ENCODE results near the gene NRG4. TPM values are rescaled to one million over a fixed set of nuclear protein-coding genes. Genes with fewer than 3 reads are reported as not detected.
"Not testable (repeated sequence)": the region's sequence is repeated elsewhere in the genome, so short reads cannot be mapped to it uniquely, and the experiment has no call there.

NRG4 gene
- total and polyA plus RNA-seq, 9 of the 15 experiments (the other 6 are each of a cell fraction or from before 2014, with no cell fraction given), result 0.33 to 2.5 (median 0.76) TPM

DNA sequence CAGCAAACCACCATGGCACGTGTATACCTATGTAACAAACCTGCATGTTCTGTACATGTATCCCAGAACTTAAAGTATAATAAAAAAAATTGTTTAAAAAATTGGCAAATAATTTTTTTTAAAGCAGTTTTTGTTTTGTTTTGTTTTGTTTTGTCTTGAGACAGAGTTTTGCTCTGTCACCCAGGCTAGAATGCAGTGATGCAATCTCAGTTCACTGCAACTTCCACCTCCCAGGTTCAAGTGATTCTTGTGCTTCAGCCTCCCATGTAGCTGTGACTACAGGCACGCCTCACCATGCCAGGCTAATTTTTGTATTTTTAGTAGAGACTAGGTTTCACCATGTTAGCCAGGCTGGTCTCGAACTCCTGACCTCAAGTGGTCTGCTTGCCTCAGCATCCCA lies 27.5 kb downstream of the NRG4 start:
- H3K4me3 ChIP-seq; H3K9me3 ChIP-seq (replicated peaks; ENCODE audit: control insufficient read depth, insufficient read depth, low read depth, low read length); BruUV-seq (replicated peaks); H3K4me2 ChIP-seq (ENCODE audit: insufficient read depth, low read length); H3K4me1 ChIP-seq (replicated peaks in 1 of 2; ENCODE audit: control insufficient read depth in 2 of 2, insufficient read depth in 2 of 2, low read length in 2 of 2); H2AFZ ChIP-seq (ENCODE audit: low read depth, low read length); H3K36me3 ChIP-seq (ENCODE audit: control insufficient read depth, insufficient read depth, low read length); POLR2A ChIA-PET; FAIRE-seq; in situ Hi-C loops (cut with MboI); H3K27me3 ChIP-seq (ENCODE audit: control insufficient read depth in 2 of 2, insufficient read depth in 2 of 2, low read length in 2 of 2); H3K9me1 ChIP-seq (ENCODE audit: control insufficient read depth, insufficient read depth, low read length); intact Hi-C loops (cut with micrococcal nuclease); H3K27ac ChIP-seq (ENCODE audit: extremely low read depth, low read depth, low read length); DNase-seq (ENCODE audit: extremely low read depth in 1 of 4, low spot score in 3 of 4); H3K9ac ChIP-seq (ENCODE audit: insufficient read depth in 1 of 2, low read depth in 2 of 2, low read length in 2 of 2); H3K79me2 ChIP-seq (ENCODE audit: control insufficient read depth, insufficient read depth, low read length); CTCF ChIA-PET (ENCODE audit: low intra/inter-chr PET ratio); ATAC-seq; H4K20me1 ChIP-seq (replicated peaks; ENCODE audit: control insufficient read depth, insufficient read depth, low read length); TF ChIP-seq CEBPG (CRISPR knock-in tag; IDR thresholded peaks at IDR 0.05); ATF3 (CRISPR knock-in tag; conservative IDR thresholded peaks at IDR 0.05): not testable (repeated sequence)
- TF ChIP-seq CEBPG (tag; conservative IDR thresholded peaks at IDR 0.05 in 1 of 2, IDR thresholded peaks at IDR 0.05 in 1 of 2) (peak; percentile 22 to 74; a peak in 3 of 4 replicates), ATF3 (IDR thresholded peaks at IDR 0.05) (peak; percentile 59), CEBPB (tag; IDR thresholded peaks at IDR 0.05) (peak; percentile 57; the same call in 1 of the 2 replicates)
- WGBS (ENCODE audit: insufficient coverage, low coverage, missing lambda C conversion rate), result 16% methylated on average over 2 of the region's 3 CpGs

- intact Hi-C loops (cut with micrococcal nuclease) (no loop called here), in situ Hi-C loops (cut with MboI) (no loop called here)
- DNase-seq (ENCODE audit: extremely low read depth in 1 of 4, low spot score in 3 of 4) (no peak), ATAC-seq (no peak), FAIRE-seq (no peak)
- Histone ChIP-seq H3K79me2 (ENCODE audit: control insufficient read depth, insufficient read depth, low read length) (no peaks in the 10 kb centered on the region), H3K9ac (ENCODE audit: insufficient read depth in 1 of 2, low read depth in 2 of 2, low read length in 2 of 2) (no peak overlapping the region), H3K4me2 (ENCODE audit: insufficient read depth, low read length) (no peak overlapping the region), H3K9me3 (replicated peaks; ENCODE audit: control insufficient read depth, insufficient read depth, low read depth, low read length) (no peaks in the 10 kb centered on the region), H3K4me3 (no peak overlapping the region), H3K9me1 (ENCODE audit: control insufficient read depth, insufficient read depth, low read length) (no peaks in the 10 kb centered on the region), H3K36me3 (ENCODE audit: control insufficient read depth, insufficient read depth, low read length) (no peaks in the 10 kb centered on the region), H3K27me3 (ENCODE audit: control insufficient read depth in 2 of 2, insufficient read depth in 2 of 2, low read length in 2 of 2) (no peaks in the 10 kb centered on the region; a peak in 1 of 5 replicates), H3K4me1 (replicated peaks in 1 of 2; ENCODE audit: control insufficient read depth in 2 of 2, insufficient read depth in 2 of 2, low read length in 2 of 2) (no peaks in the 10 kb centered on the region), H4K20me1 (replicated peaks; ENCODE audit: control insufficient read depth, insufficient read depth, low read length) (no peaks in the 10 kb centered on the region), H2AFZ (ENCODE audit: low read depth, low read length) (no peak overlapping the region), H3K27ac (ENCODE audit: extremely low read depth, low read depth, low read length) (no peak overlapping the region)
- ChIA-PET CTCF (ENCODE audit: low intra/inter-chr PET ratio) (no interaction called here), POLR2A (interaction anchor here (0.5 to 1.1 kb wide), 3 partner anchors 9 to 1888 kb away, joined by 3 read pairs; no protein-coding TSS in a partner anchor)
- 18% methylated on average over 2 of the region's 2 CpGs for WGBS (ENCODE audit: insufficient coverage, low coverage, missing lambda C conversion rate)
- no TSS peak for BruUV-seq (replicated peaks)
- TF ChIP-seq THAP12 (CRISPR knock-in tag; IDR thresholded peaks at IDR 0.05), result no peak
- no peak for TF ChIP-seq ZEB2 (IDR thresholded peaks at IDR 0.05)
- TF ChIP-seq ZNF253 (CRISPR knock-in tag; conservative IDR thresholded peaks at IDR 0.05), result no peak
- no peak for TF ChIP-seq RBBP5 (IDR thresholded peaks at IDR 0.05; ENCODE audit: borderline replicate concordance, insufficient read depth, low read length, poor library complexity, severe bottlenecking)
- TF ChIP-seq, protein P1, sequence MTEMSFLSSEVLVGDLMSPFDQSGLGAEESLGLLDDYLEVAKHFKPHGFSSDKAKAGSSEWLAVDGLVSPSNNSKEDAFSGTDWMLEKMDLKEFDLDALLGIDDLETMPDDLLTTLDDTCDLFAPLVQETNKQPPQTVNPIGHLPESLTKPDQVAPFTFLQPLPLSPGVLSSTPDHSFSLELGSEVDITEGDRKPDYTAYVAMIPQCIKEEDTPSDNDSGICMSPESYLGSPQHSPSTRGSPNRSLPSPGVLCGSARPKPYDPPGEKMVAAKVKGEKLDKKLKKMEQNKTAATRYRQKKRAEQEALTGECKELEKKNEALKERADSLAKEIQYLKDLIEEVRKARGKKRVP (CRISPR knock-in tag; IDR thresholded peaks at IDR 0.05), result no peak
- no peak for TF ChIP-seq RB1 (IDR thresholded peaks at IDR 0.05; ENCODE audit: low read depth)
- no peak for TF ChIP-seq ELF4 (CRISPR knock-in tag; IDR thresholded peaks at IDR 0.05)
Measured at GRCh38 chr15:75982468-75982867, 29.8 kb downstream of the NRG4 start.
